Liver (tissue), 3 donors: ENCODE measurements around the gene GMDS.

Experiments
- ATF3 ChIP-seq: IDR thresholded peaks from 2 replicates; pipeline ENCODE4 v1.6.1; 2016; ENCODE audit warnings: antibody characterized with exemption
- CTCF ChIP-seq: fragments of 150-350 bp; IDR thresholded peaks from 2 replicates; pipeline ENCODE4 v1.5.1; 2017; ENCODE audit warnings: improper control_type of control experiment, low read depth, low read length; ENCODE audit not compliant: missing input control
- EGR1 ChIP-seq, 2 donors: IDR thresholded peaks; 2 replicates each; pipeline ENCODE4 v1.6.1; 2016 to 2018; ENCODE audit warnings: antibody characterized with exemption in 2 of 2, low read depth in 2 of 2
- FOXA1 ChIP-seq: IDR thresholded peaks from 2 replicates; pipeline ENCODE4 v1.6.1; 2016; ENCODE audit warnings: antibody characterized with exemption
- GABPA ChIP-seq, 2 donors: IDR thresholded peaks in 1 of 2; conservative IDR thresholded peaks in 1 of 2; 2 replicates each; pipeline ENCODE4 v1.6.1; 2016; ENCODE audit warnings: antibody characterized with exemption in 2 of 2, mild to moderate bottlenecking in 1 of 2, moderate library complexity in 1 of 2
- HNF4G ChIP-seq: IDR thresholded peaks from 2 replicates; pipeline ENCODE4 v1.6.1; 2016; ENCODE audit warnings: antibody characterized with exemption
- JUND ChIP-seq, 2 donors: IDR thresholded peaks; 2 replicates each; pipeline ENCODE4 v1.6.1; 2016; ENCODE audit warnings: antibody characterized with exemption in 2 of 2
- MAX ChIP-seq: IDR thresholded peaks from 2 replicates; pipeline ENCODE4 v1.6.1; 2016; ENCODE audit warnings: antibody characterized with exemption
- RAD21 ChIP-seq, 2 donors: IDR thresholded peaks; 2 replicates each; pipeline ENCODE4 v1.6.1; 2016; ENCODE audit warnings: antibody characterized with exemption in 2 of 2, mild to moderate bottlenecking in 2 of 2
- REST ChIP-seq: IDR thresholded peaks from 2 replicates; pipeline ENCODE4 v1.6.1; 2016; ENCODE audit warnings: antibody characterized with exemption, mild to moderate bottlenecking
- SP1 ChIP-seq: IDR thresholded peaks from 2 replicates; pipeline ENCODE4 v1.6.1; 2018; ENCODE audit warnings: antibody characterized with exemption, mild to moderate bottlenecking
- TAF1 ChIP-seq: conservative IDR thresholded peaks from 2 replicates; pipeline ENCODE4 v1.6.1; 2016; ENCODE audit warnings: antibody characterized with exemption, mild to moderate bottlenecking
- YY1 ChIP-seq: IDR thresholded peaks from 2 replicates; pipeline ENCODE4 v1.6.1; 2016; ENCODE audit warnings: antibody characterized with exemption, mild to moderate bottlenecking
- ZBTB33 ChIP-seq: IDR thresholded peaks from 2 replicates; pipeline ENCODE4 v1.6.1; 2016; ENCODE audit warnings: antibody characterized with exemption
- donor health status: healthy.
- donor health status: healthy.

GRCh38 chr6:1724124-1724523 is 521.3 kb downstream of the GMDS start:
- no peak for TF ChIP-seq CTCF
- no peak for TF ChIP-seq REST
- no peak for TF ChIP-seq FOXA1
- TF ChIP-seq HNF4G: no peak
- no peak for TF ChIP-seq YY1
- TF ChIP-seq MAX: no peak
- no peak for TF ChIP-seq RAD21 (IDR thresholded peaks at IDR 0.05)
- TF ChIP-seq ZBTB33: no peak
- no peak for TF ChIP-seq ATF3
- no peak for TF ChIP-seq TAF1
- no peak for TF ChIP-seq JUND (IDR thresholded peaks at IDR 0.05)
- TF ChIP-seq EGR1 (IDR thresholded peaks at IDR 0.05; ENCODE audit: low read depth in 2 of 2): no peak
- no peak for TF ChIP-seq GABPA (IDR thresholded peaks at IDR 0.05 in 1 of 2, conservative IDR thresholded peaks at IDR 0.05 in 1 of 2)
- TF ChIP-seq SP1: no peak
